WI38 (cell line): Measurements from ENCODE around the gene GRIK4.

Source experiments
- H3K4me3 ChIP-seq: 2 replicates; pipeline ENCODE4 v1.5.1; 2011; ENCODE audit warnings: low read depth, mild to moderate bottlenecking, control low read depth, low read length
- TF ChIP-seq, protein P1 (sequence below): IDR thresholded peaks from 2 replicates; pipeline ENCODE4 v1.5.1; 2012; ENCODE audit warnings: low read depth, mild to moderate bottlenecking, control low read depth, low read length

Gene GRIK4

DNA sequence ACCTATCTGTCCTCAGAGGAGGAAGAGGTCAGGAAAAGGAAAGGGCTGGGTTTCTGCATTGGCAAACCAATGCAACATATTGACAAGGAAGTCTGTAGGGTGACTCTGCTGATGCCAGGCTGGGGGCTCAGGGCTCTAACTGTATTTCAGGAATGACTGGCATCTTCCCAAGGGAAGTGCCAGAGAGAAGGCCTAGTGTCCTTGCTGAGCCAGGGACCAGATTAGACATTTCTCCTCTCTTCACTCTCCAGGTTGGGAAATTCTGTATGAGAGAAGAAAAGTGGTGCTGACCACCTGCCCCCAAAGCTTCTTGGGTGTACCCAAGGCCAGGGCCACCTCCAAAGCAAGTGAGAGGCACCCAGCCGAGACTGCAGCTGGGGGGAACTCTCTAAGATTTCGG, 27.2 kb downstream of the GRIK4 start:
- TF ChIP-seq, protein P1, sequence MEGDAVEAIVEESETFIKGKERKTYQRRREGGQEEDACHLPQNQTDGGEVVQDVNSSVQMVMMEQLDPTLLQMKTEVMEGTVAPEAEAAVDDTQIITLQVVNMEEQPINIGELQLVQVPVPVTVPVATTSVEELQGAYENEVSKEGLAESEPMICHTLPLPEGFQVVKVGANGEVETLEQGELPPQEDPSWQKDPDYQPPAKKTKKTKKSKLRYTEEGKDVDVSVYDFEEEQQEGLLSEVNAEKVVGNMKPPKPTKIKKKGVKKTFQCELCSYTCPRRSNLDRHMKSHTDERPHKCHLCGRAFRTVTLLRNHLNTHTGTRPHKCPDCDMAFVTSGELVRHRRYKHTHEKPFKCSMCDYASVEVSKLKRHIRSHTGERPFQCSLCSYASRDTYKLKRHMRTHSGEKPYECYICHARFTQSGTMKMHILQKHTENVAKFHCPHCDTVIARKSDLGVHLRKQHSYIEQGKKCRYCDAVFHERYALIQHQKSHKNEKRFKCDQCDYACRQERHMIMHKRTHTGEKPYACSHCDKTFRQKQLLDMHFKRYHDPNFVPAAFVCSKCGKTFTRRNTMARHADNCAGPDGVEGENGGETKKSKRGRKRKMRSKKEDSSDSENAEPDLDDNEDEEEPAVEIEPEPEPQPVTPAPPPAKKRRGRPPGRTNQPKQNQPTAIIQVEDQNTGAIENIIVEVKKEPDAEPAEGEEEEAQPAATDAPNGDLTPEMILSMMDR: no peak
- H3K4me3 ChIP-seq: no peak overlapping the region

DNA sequence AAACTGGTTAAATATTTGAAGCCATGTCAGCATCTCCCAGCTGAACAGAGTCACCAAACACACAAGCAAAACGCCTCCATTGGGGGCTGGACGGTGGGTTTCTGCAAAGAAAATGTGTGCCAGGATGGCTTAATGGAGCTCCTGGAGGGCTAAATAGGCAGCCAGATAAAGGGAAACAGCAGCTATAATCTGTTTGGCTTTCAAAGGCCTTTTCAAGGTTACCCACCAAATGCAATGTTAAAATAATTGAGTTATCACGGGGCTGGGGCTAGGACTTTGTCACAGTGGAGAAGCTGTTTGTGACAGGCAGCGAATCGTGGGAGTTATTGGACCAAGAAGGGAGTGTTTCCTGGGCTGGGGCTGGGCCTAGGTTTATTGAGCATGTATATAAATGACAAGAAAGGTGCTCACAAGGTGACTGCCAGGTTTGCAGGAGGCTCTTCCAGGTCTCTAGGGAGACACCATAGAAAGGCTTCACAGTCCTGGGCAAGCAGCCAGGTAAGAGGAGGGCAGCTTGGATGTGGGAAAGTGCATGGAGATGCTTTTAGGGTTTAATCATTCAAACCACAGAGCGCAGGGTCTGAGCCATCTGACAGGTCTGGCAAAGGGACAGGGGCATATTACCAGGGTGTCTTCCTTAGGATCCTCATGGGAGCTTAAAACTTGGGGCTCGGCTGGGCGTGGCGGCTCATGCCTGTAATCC, 28.3 kb downstream of the GRIK4 start:
- TF ChIP-seq, protein P1: no peak
- no peak overlapping the region for H3K4me3 ChIP-seq

DNA sequence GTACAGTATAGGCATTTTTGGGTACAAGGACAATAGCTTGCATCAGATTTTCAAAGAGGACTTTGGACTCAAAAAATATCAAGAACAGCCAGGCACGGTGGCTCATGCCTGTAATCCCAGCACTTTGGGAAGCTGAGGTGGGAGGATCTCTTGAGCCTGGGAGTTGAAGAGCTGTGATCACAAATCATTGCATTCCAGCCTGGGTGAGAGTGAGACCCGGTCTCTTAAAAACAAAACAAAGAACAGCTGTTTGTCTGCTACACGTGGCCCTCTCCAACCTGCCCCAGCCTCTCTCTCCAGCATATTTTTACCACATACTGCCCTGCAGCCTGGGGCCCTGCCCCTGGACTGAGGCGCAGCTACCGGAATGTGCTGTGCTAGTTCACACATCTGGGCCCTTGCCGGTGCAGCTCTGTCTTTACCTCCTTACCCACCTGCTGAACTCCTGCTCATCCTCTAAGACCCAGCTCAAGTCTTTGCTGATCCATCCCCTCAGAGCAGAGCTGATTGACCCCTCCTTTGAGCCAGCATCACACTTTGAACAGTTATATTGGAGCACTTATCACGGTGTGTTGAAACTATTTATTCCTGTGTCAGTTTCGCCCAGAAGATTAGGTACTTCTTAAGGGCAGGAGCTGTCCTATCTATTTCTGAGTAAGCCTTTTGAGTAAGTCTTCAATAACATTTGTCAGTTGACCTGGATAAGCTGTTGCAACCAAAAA, 29.4 kb downstream of the GRIK4 start:
- TF ChIP-seq, protein P1: no peak

DNA sequence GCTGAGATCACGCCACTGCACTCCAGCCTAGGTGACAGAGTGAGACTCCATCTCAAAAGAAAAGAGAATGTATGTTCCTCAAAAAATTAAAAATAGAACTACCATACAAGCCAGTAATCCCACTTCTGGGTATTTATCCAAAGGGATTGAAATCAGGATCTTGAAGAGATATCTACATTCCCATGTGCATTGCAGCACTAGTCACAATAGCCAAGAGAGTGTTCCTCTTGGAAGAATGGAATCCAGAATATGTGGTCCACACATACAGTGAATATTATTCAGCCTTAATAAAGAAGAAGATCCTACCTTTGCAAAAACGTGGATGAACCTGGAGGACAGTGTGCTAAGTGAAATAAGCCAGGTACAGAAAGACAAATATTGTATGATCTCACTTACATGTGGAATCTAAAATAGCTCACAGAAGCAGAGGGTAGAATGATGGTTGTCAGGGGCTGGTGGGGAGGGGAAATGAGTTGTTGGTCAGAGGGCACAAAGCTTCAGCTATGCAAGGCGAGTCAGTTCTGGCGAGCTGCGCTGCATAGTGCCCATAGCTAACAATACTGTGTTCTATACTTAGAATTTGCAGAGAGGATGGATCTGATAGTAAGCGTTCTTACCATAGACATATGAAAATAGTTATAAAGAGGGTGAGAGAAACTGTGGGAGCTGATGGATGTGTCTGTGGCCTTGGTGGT, 32.1 kb downstream of the GRIK4 start:
- H3K4me3 ChIP-seq: no peak overlapping the region

More for the DNA sequence above, 29.4 kb downstream of the GRIK4 start:
- no peak overlapping the region for H3K4me3 ChIP-seq

DNA sequence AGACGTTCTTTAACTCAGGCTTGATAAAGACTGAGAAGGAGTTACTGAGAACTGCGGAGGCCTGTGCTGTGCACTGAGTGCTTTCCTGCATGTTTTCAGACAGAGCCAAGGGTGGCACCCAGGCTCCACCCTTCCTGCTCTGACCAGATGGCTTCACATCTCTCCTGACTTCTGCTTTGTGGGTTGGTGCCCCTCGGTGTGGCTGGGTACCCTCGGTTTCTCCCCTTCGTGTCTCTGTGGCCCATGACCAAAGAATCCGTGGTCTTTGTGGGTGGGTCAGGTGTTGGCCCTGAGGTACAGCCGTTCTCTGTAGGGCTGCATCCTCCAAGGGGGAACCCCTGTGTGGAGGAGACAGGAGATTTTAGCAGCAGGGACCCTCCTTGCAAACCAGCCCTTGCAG, 34.3 kb downstream of the GRIK4 start:
- H3K4me3 ChIP-seq: no peak overlapping the region
- TF ChIP-seq, protein P1: no peak

More for the DNA sequence above, 32.1 kb downstream of the GRIK4 start:
- TF ChIP-seq, protein P1: no peak

DNA sequence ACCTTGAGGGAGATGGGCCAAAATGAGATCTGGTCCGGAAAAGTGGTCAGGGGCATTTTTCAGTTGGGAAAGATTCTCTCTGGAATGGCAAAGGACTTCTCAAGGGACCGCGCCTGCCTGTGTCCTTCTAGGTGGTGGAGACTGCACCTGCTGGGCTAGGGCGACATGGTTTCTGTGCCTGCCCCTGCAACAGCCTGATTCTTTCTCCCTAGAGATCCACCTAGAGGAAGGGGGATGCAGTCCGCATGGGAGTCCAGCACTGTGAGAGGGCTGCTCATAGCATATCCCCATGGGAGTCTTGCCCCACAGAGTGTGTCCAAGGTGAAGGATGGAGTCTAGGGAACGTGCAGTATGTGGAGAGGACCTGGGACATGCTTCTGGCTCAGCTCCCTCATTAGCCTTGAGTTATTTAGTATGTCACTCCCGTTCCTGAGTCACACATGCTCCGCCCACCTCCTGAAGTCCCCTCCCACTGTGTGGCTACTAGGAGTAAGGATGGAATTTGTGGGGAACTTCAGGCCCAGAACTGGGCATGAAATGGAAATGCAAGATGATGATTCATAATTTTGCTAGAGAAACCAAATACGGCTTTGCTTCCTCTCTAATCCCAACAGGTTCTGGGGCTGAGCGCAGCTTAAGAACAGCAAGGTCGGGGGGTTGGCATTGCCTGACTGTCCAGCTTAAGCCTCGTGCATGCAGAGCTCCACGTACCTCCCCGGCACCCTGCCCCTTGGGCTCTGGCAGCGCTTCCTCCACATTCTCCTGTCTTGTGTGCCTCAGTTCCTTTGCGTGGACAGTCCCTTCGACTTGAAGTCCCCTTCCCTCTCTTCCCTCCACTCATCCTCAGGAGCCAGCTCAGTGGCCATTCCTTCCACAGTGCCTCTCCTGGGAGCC, 35.0 kb downstream of the GRIK4 start:
- H3K4me3 ChIP-seq: no peak overlapping the region
- TF ChIP-seq, protein P1: no peak
